C4-2B (cell line): Measurements from ENCODE around the gene HSPA9.
A peak's percentile ranks its signal among the peaks of the same experiment; 100 is the strongest.

ENCODE experiments used
- H3K27ac ChIP-seq: fragments of 450-650 bp; 2 replicates; pipeline ENCODE4 v1.5.1; 2017
- CTCF ChIP-seq: fragments of 450-650 bp; conservative IDR thresholded peaks from 2 replicates; pipeline ENCODE4 v1.5.1; 2017; ENCODE audit warnings: mild to moderate bottlenecking
- ZFX ChIP-seq: fragments of 450-650 bp; IDR thresholded peaks from 2 replicates; pipeline ENCODE4 v1.6.1; 2017

HSPA9 gene

GRCh38 chr5:138568061-138568824, 7.0 kb downstream of the HSPA9 start:
- TF ChIP-seq ZFX (no peak), CTCF (no peak; the same call in 1 of the 2 replicates)
- H3K27ac ChIP-seq = peak overlapping the region; percentile 19; the same call in 1 of the 2 replicates

- no peak for TF ChIP-seq CTCF
- no peak for TF ChIP-seq ZFX
- no peak overlapping the region for H3K27ac ChIP-seq
Observed at GRCh38 chr5:138566792-138567191, 8.4 kb downstream of the HSPA9 start.

GRCh38 chr5:138565100-138565821, 9.9 kb downstream of the HSPA9 start:
- peak overlapping the region; percentile 15; the same call in 1 of the 2 replicates for H3K27ac ChIP-seq
- TF ChIP-seq CTCF (no peak), ZFX (no peak)

- no peak for TF ChIP-seq CTCF
- no peak overlapping the region for H3K27ac ChIP-seq
Observed at GRCh38 chr5:138564242-138564641, 11.0 kb downstream of the HSPA9 start.

- H3K27ac ChIP-seq = no peak overlapping the region
- no peak for TF ChIP-seq CTCF
- no peak for TF ChIP-seq ZFX
Observed at GRCh38 chr5:138563340-138564118, 11.7 kb downstream of the HSPA9 start.

- TF ChIP-seq CTCF = no peak
- no peak for TF ChIP-seq ZFX
- H3K27ac ChIP-seq = peak overlapping the region; percentile 78
Observed at GRCh38 chr5:138560971-138561370, 14.2 kb downstream of the HSPA9 start.

- peak overlapping the region; percentile 78 for H3K27ac ChIP-seq
- TF ChIP-seq CTCF = no peak
- TF ChIP-seq ZFX = no peak
Observed at GRCh38 chr5:138559937-138560336, 15.3 kb downstream of the HSPA9 start.
